Muscle of arm (tissue), 12 donors: ENCODE data around the gene ARIH1. TPM values are rescaled to one million over a fixed set of nuclear protein-coding genes. Genes with fewer than 3 reads are reported as not detected.

ENCODE experiments used
- DNase-seq: peaks from one replicate; pipeline ENCODE4 v3.0.0-alpha.2; 2013
- polyA plus RNA-seq, 12 donors: library from polyadenylated mRNA; unstranded; fragments of 120-200 nt; gene quantifications; one replicate each; pipeline ENCODE4 v1.2.1, GENCODE V29; 2013; ENCODE audit not compliant: insufficient read length in 12 of 12

ARIH1 gene
- polyA plus RNA-seq, 12 donors = 113 to 158 (median 147) TPM; not detected in 1

- no peak for DNase-seq
Measured at GRCh38 chr15:72534523-72534922, 60.4 kb downstream of the ARIH1 start.

GRCh38 chr15:72535911-72536310 lies 61.8 kb downstream of the ARIH1 start:
- DNase-seq = no peak

GRCh38 chr15:72536506-72536905 lies 62.4 kb downstream of the ARIH1 start:
- DNase-seq = no peak

GRCh38 chr15:72538931-72539330 lies 64.8 kb downstream of the ARIH1 start:
- DNase-seq = no peak

GRCh38 chr15:72540606-72541237 lies 66.6 kb downstream of the ARIH1 start:
- no peak for DNase-seq

GRCh38 chr15:72541674-72542073 lies 67.5 kb downstream of the ARIH1 start:
- no peak for DNase-seq

GRCh38 chr15:72545156-72545555 lies 71.0 kb downstream of the ARIH1 start:
- DNase-seq = no peak

- no peak for DNase-seq
Measured at GRCh38 chr15:72554471-72555425, 80.6 kb downstream of the ARIH1 start.

GRCh38 chr15:72559781-72560180 lies 85.7 kb downstream of the ARIH1 start:
- DNase-seq = no peak

- DNase-seq = no peak
Measured at GRCh38 chr15:72560458-72560857, 86.3 kb downstream of the ARIH1 start.

GRCh38 chr15:72562386-72562785 lies 88.3 kb downstream of the ARIH1 start:
- DNase-seq = no peak

- no peak for DNase-seq
Measured at GRCh38 chr15:72562878-72563277, 88.7 kb downstream of the ARIH1 start.

- DNase-seq = no peak
Measured at GRCh38 chr15:72564091-72564490, 90.0 kb downstream of the ARIH1 start.

GRCh38 chr15:72566973-72567372 lies 92.8 kb downstream of the ARIH1 start:
- DNase-seq = no peak

- DNase-seq = no peak
Measured at GRCh38 chr15:72570059-72570458, 95.9 kb downstream of the ARIH1 start.

GRCh38 chr15:72579814-72580213 lies 105.7 kb downstream of the ARIH1 start:
- DNase-seq = no peak

- no peak for DNase-seq
Measured at GRCh38 chr15:72584006-72584405, 109.9 kb downstream of the ARIH1 start.

- no peak for DNase-seq
Measured at GRCh38 chr15:72585025-72585424, 110.9 kb downstream of the ARIH1 start.

GRCh38 chr15:72585476-72586058 lies 111.4 kb downstream of the ARIH1 start:
- no peak for DNase-seq

- no peak for DNase-seq
Measured at GRCh38 chr15:72588096-72588495, 114.0 kb downstream of the ARIH1 start.

GRCh38 chr15:72590427-72590826 lies 116.3 kb downstream of the ARIH1 start:
- no peak for DNase-seq

GRCh38 chr15:72591361-72591760 lies 117.2 kb downstream of the ARIH1 start:
- no peak for DNase-seq

GRCh38 chr15:72592097-72592496 lies 118.0 kb downstream of the ARIH1 start:
- no peak for DNase-seq
